Astrocyte (in vitro differentiated cells and primary cell): ENCODE results near the gene LIPN. TPM values are rescaled to one million over a fixed set of nuclear protein-coding genes. Genes with fewer than 3 reads are reported as not detected.
"Not testable (repeated sequence)": the region's sequence is repeated elsewhere in the genome, so short reads cannot be mapped to it uniquely, and the experiment has no call there.

Source experiments
- DNase-seq: peaks from one replicate; pipeline ENCODE4 v3.0.0-alpha.2; 2010; ENCODE audit warnings: low read depth
- FAIRE-seq: peaks from 2 replicates; lab custom pipeline; 2011; peaks lifted over from hg19 to GRCh38; lab: Jason Lieb, UNC
- H2AFZ ChIP-seq: 2 replicates; pipeline ENCODE4 v1.6.0; 2012; ENCODE audit warnings: low read depth, low read length, inconsistent platforms
- H3K27ac ChIP-seq: 2 replicates; pipeline ENCODE4 v1.5.1; 2011; ENCODE audit warnings: low read depth, low read length, inconsistent platforms
- H3K27me3 ChIP-seq: 2 replicates; pipeline ENCODE4 v1.6.0; 2011; ENCODE audit warnings: low read length, inconsistent platforms; ENCODE audit not compliant: insufficient read depth
- H3K36me3 ChIP-seq: 2 replicates; pipeline ENCODE4 v1.5.1; 2011; ENCODE audit warnings: low read length, inconsistent platforms; ENCODE audit not compliant: insufficient read depth
- H3K4me1 ChIP-seq: 2 replicates; pipeline ENCODE4 v1.5.1; 2011; ENCODE audit warnings: low read length, inconsistent platforms; ENCODE audit not compliant: insufficient read depth
- H3K4me2 ChIP-seq: 2 replicates; pipeline ENCODE4 v1.6.0; 2012; ENCODE audit warnings: low read length, inconsistent platforms
- H3K4me3 ChIP-seq: 2 replicates; pipeline ENCODE4 v1.5.1; 2011; ENCODE audit warnings: low read depth, mild to moderate bottlenecking, low read length, inconsistent platforms; ENCODE audit not compliant: insufficient read depth
- H3K79me2 ChIP-seq: 2 replicates; pipeline ENCODE4 v1.6.0; 2012; ENCODE audit warnings: mild to moderate bottlenecking, low read length, inconsistent platforms; ENCODE audit not compliant: insufficient read depth
- H3K9ac ChIP-seq: 2 replicates; pipeline ENCODE4 v1.6.0; 2012; ENCODE audit warnings: mild to moderate bottlenecking, low read length, inconsistent platforms
- H3K9me3 ChIP-seq: 2 replicates; pipeline ENCODE4 v1.5.1; 2012; ENCODE audit warnings: low read depth, mild to moderate bottlenecking, low read length, inconsistent platforms; ENCODE audit not compliant: insufficient read depth
- H4K20me1 ChIP-seq: 2 replicates; pipeline ENCODE4 v1.6.0; 2012; ENCODE audit warnings: low read length, inconsistent platforms; ENCODE audit not compliant: insufficient read depth
- H3K27ac Mint-ChIP-seq: one replicate; pipeline ENCODE4 v1.8.0; 2021; ENCODE audit warnings: mild to moderate bottlenecking, mixed read lengths; ENCODE audit not compliant: unreplicated experiment
- H3K27me3 Mint-ChIP-seq: one replicate; pipeline ENCODE4 v1.8.0; 2021; ENCODE audit warnings: low read depth, mixed read lengths; ENCODE audit not compliant: unreplicated experiment
- H3K36me3 Mint-ChIP-seq: one replicate; pipeline ENCODE4 v1.8.0; 2021; ENCODE audit warnings: low read depth, mixed read lengths; ENCODE audit not compliant: unreplicated experiment
- H3K4me1 Mint-ChIP-seq: one replicate; pipeline ENCODE4 v1.8.0; 2021; ENCODE audit warnings: low read depth, mixed read lengths; ENCODE audit not compliant: unreplicated experiment
- H3K4me3 Mint-ChIP-seq: one replicate; pipeline ENCODE4 v1.8.0; 2021; ENCODE audit warnings: mild to moderate bottlenecking, moderate library complexity, mixed read lengths; ENCODE audit not compliant: unreplicated experiment
- H3K9me3 Mint-ChIP-seq: one replicate; pipeline ENCODE4 v1.8.0; 2021; ENCODE audit warnings: mild to moderate bottlenecking, mixed read lengths; ENCODE audit not compliant: unreplicated experiment
- CTCF ChIP-seq: IDR thresholded peaks from 2 replicates; pipeline ENCODE4 v1.5.1; 2011; ENCODE audit warnings: low read depth, mild to moderate bottlenecking, inconsistent platforms, low read length, moderate library complexity; ENCODE audit not compliant: insufficient read depth
- EZH2 ChIP-seq: IDR thresholded peaks from 2 replicates; pipeline ENCODE4 v1.6.1; 2012; ENCODE audit warnings: mild to moderate bottlenecking, low read length, inconsistent platforms; ENCODE audit not compliant: insufficient read depth
- total RNA-seq: library from RNA; stranded (reverse); gene quantifications from 2 replicates; pipeline ENCODE4 v1.2.1, GENCODE V29; 2021

The LIPN gene
- total RNA-seq, 1 donor from 2014 or later = not detected

GRCh38 chr10:88731296-88731695 is 28.5 kb upstream of the LIPN start:
- peaks cover 4% of the 10 kb centered on the region for H3K4me1 Mint-ChIP-seq
- no peak overlapping the region for H2AFZ ChIP-seq
- H3K27me3 ChIP-seq = no peaks in the 10 kb centered on the region
- no peak overlapping the region for H3K27ac Mint-ChIP-seq
- FAIRE-seq (no peak), DNase-seq (no peak)
- no peaks in the 10 kb centered on the region for H3K36me3 ChIP-seq
- H4K20me1 ChIP-seq = no peaks in the 10 kb centered on the region
- H3K4me1 ChIP-seq = peaks cover 5% of the 10 kb centered on the region
- no peak overlapping the region for H3K4me3 Mint-ChIP-seq
- no peaks in the 10 kb centered on the region for H3K79me2 ChIP-seq
- no peak overlapping the region for H3K4me2 ChIP-seq
- H3K27ac ChIP-seq = no peak overlapping the region
- H3K9me3 ChIP-seq = no peaks in the 10 kb centered on the region
- H3K27me3 Mint-ChIP-seq = peaks cover 15% of the 10 kb centered on the region
- H3K9me3 Mint-ChIP-seq = no peaks in the 10 kb centered on the region
- H3K4me3 ChIP-seq = no peak overlapping the region
- H3K9ac ChIP-seq = no peak overlapping the region
- H3K36me3 Mint-ChIP-seq = no peaks in the 10 kb centered on the region
- no peak for TF ChIP-seq CTCF
- no peak for TF ChIP-seq EZH2

GRCh38 chr10:88733215-88733614 is 26.6 kb upstream of the LIPN start:
- Histone ChIP-seq H4K20me1 (no peaks in the 10 kb centered on the region), H2AFZ (no peak overlapping the region), H3K36me3 (no peaks in the 10 kb centered on the region), H3K4me3 (no peak overlapping the region), H3K27ac (no peak overlapping the region), H3K4me1 (peaks cover 5% of the 10 kb centered on the region), H3K79me2 (no peaks in the 10 kb centered on the region), H3K9me3 (no peaks in the 10 kb centered on the region), H3K4me2 (no peak overlapping the region), H3K27me3 (no peaks in the 10 kb centered on the region), H3K9ac (no peak overlapping the region)
- TF ChIP-seq EZH2 = no peak
- TF ChIP-seq CTCF = no peak
- Mint-ChIP-seq H3K9me3 (no peaks in the 10 kb centered on the region), H3K4me1 (peaks cover 4% of the 10 kb centered on the region), H3K4me3 (no peak overlapping the region), H3K27ac (no peak overlapping the region), H3K36me3 (no peaks in the 10 kb centered on the region), H3K27me3 (peaks cover 6% of the 10 kb centered on the region)
- DNase-seq (no peak), FAIRE-seq (no peak)

- no peaks in the 10 kb centered on the region for H3K79me2 ChIP-seq
- peaks cover 5% of the 10 kb centered on the region for H3K4me1 ChIP-seq
- no peak for TF ChIP-seq EZH2
- no peak for TF ChIP-seq CTCF
- DNase-seq (peak; percentile 31), FAIRE-seq (no peak)
- peak overlapping the region; percentile 52 for H3K4me2 ChIP-seq
- Mint-ChIP-seq H3K4me1 (peaks cover 4% of the 10 kb centered on the region), H3K4me3 (no peak overlapping the region), H3K27me3 (peaks cover 9% of the 10 kb centered on the region), H3K27ac (no peak overlapping the region), H3K36me3 (no peaks in the 10 kb centered on the region), H3K9me3 (no peaks in the 10 kb centered on the region)
- H3K4me3 ChIP-seq = no peak overlapping the region
- H2AFZ ChIP-seq = peak overlapping the region; percentile 46
- no peaks in the 10 kb centered on the region for H4K20me1 ChIP-seq
- no peaks in the 10 kb centered on the region for H3K9me3 ChIP-seq
- H3K36me3 ChIP-seq = no peaks in the 10 kb centered on the region
- H3K27me3 ChIP-seq = no peaks in the 10 kb centered on the region
- no peak overlapping the region for H3K27ac ChIP-seq
- H3K9ac ChIP-seq = no peak overlapping the region
These were observed 24.2 kb upstream of the LIPN start for GRCh38 chr10:88735661-88736060.

GRCh38 chr10:88741921-88742320 is 17.9 kb upstream of the LIPN start:
- H3K4me1 ChIP-seq, H3K9me3 ChIP-seq, H3K4me2 ChIP-seq, H3K27me3 Mint-ChIP-seq, H2AFZ ChIP-seq, H4K20me1 ChIP-seq, H3K27me3 ChIP-seq, H3K36me3 Mint-ChIP-seq, H3K27ac Mint-ChIP-seq, H3K4me1 Mint-ChIP-seq, H3K9me3 Mint-ChIP-seq, H3K36me3 ChIP-seq, H3K27ac ChIP-seq, H3K79me2 ChIP-seq, H3K4me3 ChIP-seq, FAIRE-seq, DNase-seq, H3K4me3 Mint-ChIP-seq, H3K9ac ChIP-seq: not testable (repeated sequence)
